ENCODE data around the gene COX17.
A peak's percentile ranks its signal among the peaks of the same experiment; 100 is the strongest.

COX17 gene

GRCh38 chr3:119626196-119626595 lies 51.0 kb downstream of the COX17 start:
- Histone ChIP-seq H3K79me2 (ENCODE audit: control insufficient read depth, insufficient read depth, low read length, poor library complexity) (no peaks in the 10 kb centered on the region), H3K9me3 (ENCODE audit: insufficient read depth, low read depth, low read length) (peaks cover 1% of the 10 kb centered on the region), H3K9ac (ENCODE audit: low read length) (no peak overlapping the region), H4K91ac (ENCODE audit: low read depth, low read length) (no peak overlapping the region), H3K36me3 (ENCODE audit: control insufficient read depth in 1 of 2, insufficient read depth in 2 of 2, low read length in 2 of 2) (no peaks in the 10 kb centered on the region), H2BK120ac (ENCODE audit: insufficient read depth, low read length, poor library complexity) (no peak overlapping the region), H3K27ac (ENCODE audit: low read depth, low read length) (no peak overlapping the region), H2AK5ac (ENCODE audit: low read length) (peak overlapping the region; percentile 30), H3K79me1 (ENCODE audit: low read length) (peaks cover 14% of the 10 kb centered on the region), H3K18ac (ENCODE audit: low read length) (peak overlapping the region; percentile 61), H3K4me1 (ENCODE audit: control insufficient read depth in 1 of 2, insufficient read depth in 2 of 2, low read length in 2 of 2) (peaks cover 11 to 15% of the 10 kb centered on the region in 2 experiments), H3K14ac (ENCODE audit: low read length) (no peak overlapping the region), H3K23ac (ENCODE audit: low read length) (no peak overlapping the region), H3K27me3 (ENCODE audit: insufficient read depth, low read length) (no peaks in the 10 kb centered on the region), H2BK5ac (ENCODE audit: low read depth, low read length, poor library complexity) (no peak overlapping the region), H3K4me2 (ENCODE audit: low read length) (no peak overlapping the region), H3K4ac (ENCODE audit: low read depth, low read length) (no peak overlapping the region), H3K4me3 (ENCODE audit: low read depth, low read length) (no peak overlapping the region), H2AFZ (ENCODE audit: insufficient read depth, low read length, poor library complexity) (no peak overlapping the region), H4K12ac (ENCODE audit: low read depth, low read length) (no peak overlapping the region), H4K8ac (ENCODE audit: low read depth, low read length) (no peak overlapping the region), H2BK12ac (ENCODE audit: low read length) (peak overlapping the region; percentile 6)
- DNase-seq = no peak
- no CpG with 5 or more reads among the region's 1 CpG for WGBS (ENCODE audit: extremely low coverage, insufficient coverage, insufficient read length)

GRCh38 chr3:119625451-119626153 lies 51.6 kb downstream of the COX17 start:
- no CpG with 5 or more reads among the region's 8 CpGs for WGBS (ENCODE audit: extremely low coverage, insufficient coverage, insufficient read length)
- Histone ChIP-seq H3K4me2 (ENCODE audit: low read length) (no peak overlapping the region), H3K4ac (ENCODE audit: low read depth, low read length) (no peak overlapping the region), H3K27me3 (ENCODE audit: insufficient read depth, low read length) (no peaks in the 10 kb centered on the region), H4K8ac (ENCODE audit: low read depth, low read length) (no peak overlapping the region), H3K23ac (ENCODE audit: low read length) (no peak overlapping the region), H3K79me1 (ENCODE audit: low read length) (peaks cover 11% of the 10 kb centered on the region), H2AFZ (ENCODE audit: insufficient read depth, low read length, poor library complexity) (peak overlapping the region; percentile 35), H3K79me2 (ENCODE audit: control insufficient read depth, insufficient read depth, low read length, poor library complexity) (no peaks in the 10 kb centered on the region), H3K27ac (ENCODE audit: low read depth, low read length) (no peak overlapping the region), H2BK12ac (ENCODE audit: low read length) (no peak overlapping the region), H3K14ac (ENCODE audit: low read length) (no peak overlapping the region), H3K4me1 (ENCODE audit: control insufficient read depth in 1 of 2, insufficient read depth in 2 of 2, low read length in 2 of 2) (peaks cover 11 to 15% of the 10 kb centered on the region in 2 experiments), H4K12ac (ENCODE audit: low read depth, low read length) (no peak overlapping the region), H4K91ac (ENCODE audit: low read depth, low read length) (no peak overlapping the region), H2BK5ac (ENCODE audit: low read depth, low read length, poor library complexity) (no peak overlapping the region), H3K18ac (ENCODE audit: low read length) (peak overlapping the region; percentile 61), H3K9ac (ENCODE audit: low read length) (no peak overlapping the region), H3K9me3 (ENCODE audit: insufficient read depth, low read depth, low read length) (peaks cover 1% of the 10 kb centered on the region), H3K36me3 (ENCODE audit: control insufficient read depth in 1 of 2, insufficient read depth in 2 of 2, low read length in 2 of 2) (no peaks in the 10 kb centered on the region), H3K4me3 (ENCODE audit: low read depth, low read length) (no peak overlapping the region), H2AK5ac (ENCODE audit: low read length) (no peak overlapping the region), H2BK120ac (ENCODE audit: insufficient read depth, low read length, poor library complexity) (no peak overlapping the region)
- DNase-seq = peak; percentile 40 to 55

GRCh38 chr3:119624002-119624720 lies 53.0 kb downstream of the COX17 start:
- Histone ChIP-seq H3K9me3 (ENCODE audit: insufficient read depth, low read depth, low read length) (peaks cover 1% of the 10 kb centered on the region), H3K9ac (ENCODE audit: low read length) (no peak overlapping the region), H3K23ac (ENCODE audit: low read length) (no peak overlapping the region), H3K79me1 (ENCODE audit: low read length) (peaks cover 6% of the 10 kb centered on the region), H4K12ac (ENCODE audit: low read depth, low read length) (no peak overlapping the region), H2BK5ac (ENCODE audit: low read depth, low read length, poor library complexity) (no peak overlapping the region), H2BK120ac (ENCODE audit: insufficient read depth, low read length, poor library complexity) (no peak overlapping the region), H3K4ac (ENCODE audit: low read depth, low read length) (no peak overlapping the region), H3K14ac (ENCODE audit: low read length) (no peak overlapping the region), H3K4me1 (ENCODE audit: control insufficient read depth in 1 of 2, insufficient read depth in 2 of 2, low read length in 2 of 2) (peaks cover 9 to 11% of the 10 kb centered on the region in 2 experiments), H3K4me3 (ENCODE audit: low read depth, low read length) (no peak overlapping the region), H4K91ac (ENCODE audit: low read depth, low read length) (no peak overlapping the region), H3K18ac (ENCODE audit: low read length) (no peak overlapping the region), H3K4me2 (ENCODE audit: low read length) (no peak overlapping the region), H2AK5ac (ENCODE audit: low read length) (no peak overlapping the region), H2AFZ (ENCODE audit: insufficient read depth, low read length, poor library complexity) (no peak overlapping the region), H3K36me3 (ENCODE audit: control insufficient read depth in 1 of 2, insufficient read depth in 2 of 2, low read length in 2 of 2) (no peaks in the 10 kb centered on the region), H3K27ac (ENCODE audit: low read depth, low read length) (no peak overlapping the region), H3K79me2 (ENCODE audit: control insufficient read depth, insufficient read depth, low read length, poor library complexity) (no peaks in the 10 kb centered on the region), H3K27me3 (ENCODE audit: insufficient read depth, low read length) (no peaks in the 10 kb centered on the region), H2BK12ac (ENCODE audit: low read length) (no peak overlapping the region), H4K8ac (ENCODE audit: low read depth, low read length) (no peak overlapping the region)
- WGBS (ENCODE audit: extremely low coverage, insufficient coverage, insufficient read length) = no CpG with 5 or more reads among the region's 9 CpGs
- no peak for DNase-seq

- peaks cover 2% of the 10 kb centered on the region for H3K79me1 ChIP-seq (ENCODE audit: low read length)
- no peak overlapping the region for H4K12ac ChIP-seq (ENCODE audit: low read depth, low read length)
- no peak overlapping the region for H2AFZ ChIP-seq (ENCODE audit: insufficient read depth, low read length, poor library complexity)
- no peak overlapping the region for H3K9ac ChIP-seq (ENCODE audit: low read length)
- H3K27me3 ChIP-seq (ENCODE audit: insufficient read depth, low read length) = no peaks in the 10 kb centered on the region
- peaks cover 1% of the 10 kb centered on the region for H3K9me3 ChIP-seq (ENCODE audit: insufficient read depth, low read depth, low read length)
- no peak overlapping the region for H3K4me3 ChIP-seq (ENCODE audit: low read depth, low read length)
- H2BK12ac ChIP-seq (ENCODE audit: low read length) = no peak overlapping the region
- H3K4ac ChIP-seq (ENCODE audit: low read depth, low read length) = no peak overlapping the region
- DNase-seq = no peak
- H3K36me3 ChIP-seq (ENCODE audit: control insufficient read depth in 1 of 2, insufficient read depth in 2 of 2, low read length in 2 of 2) = no peaks in the 10 kb centered on the region
- no peak overlapping the region for H2BK5ac ChIP-seq (ENCODE audit: low read depth, low read length, poor library complexity)
- H3K27ac ChIP-seq (ENCODE audit: low read depth, low read length) = no peak overlapping the region
- H4K91ac ChIP-seq (ENCODE audit: low read depth, low read length) = no peak overlapping the region
- H3K4me2 ChIP-seq (ENCODE audit: low read length) = no peak overlapping the region
- WGBS (ENCODE audit: extremely low coverage, insufficient coverage, insufficient read length) = no CpG with 5 or more reads among the region's 5 CpGs
- H2AK5ac ChIP-seq (ENCODE audit: low read length) = no peak overlapping the region
- no peak overlapping the region for H2BK120ac ChIP-seq (ENCODE audit: insufficient read depth, low read length, poor library complexity)
- no peak overlapping the region for H3K18ac ChIP-seq (ENCODE audit: low read length)
- no peaks in the 10 kb centered on the region for H3K79me2 ChIP-seq (ENCODE audit: control insufficient read depth, insufficient read depth, low read length, poor library complexity)
- no peak overlapping the region for H3K14ac ChIP-seq (ENCODE audit: low read length)
- H4K8ac ChIP-seq (ENCODE audit: low read depth, low read length) = no peak overlapping the region
- no peak overlapping the region for H3K23ac ChIP-seq (ENCODE audit: low read length)
- peaks cover 6 to 7% of the 10 kb centered on the region in 2 experiments for H3K4me1 ChIP-seq (ENCODE audit: control insufficient read depth in 1 of 2, insufficient read depth in 2 of 2, low read length in 2 of 2)
Measured at GRCh38 chr3:119620899-119621298, 56.3 kb downstream of the COX17 start.
